Hindlimb muscle (tissue), 1 donor: Measurements from ENCODE around the gene GMPR2. TPM values are rescaled to one million over a fixed set of nuclear protein-coding genes. Genes with fewer than 3 reads are reported as not detected.

ENCODE experiments used
- DNase-seq: peaks from one replicate; pipeline ENCODE4 v3.0.0-alpha.2; 2013
- polyA plus RNA-seq: library from polyadenylated mRNA; unstranded; fragments of 120-200 nt; gene quantifications from one replicate; pipeline ENCODE4 v1.2.1, GENCODE V29; 2013; ENCODE audit not compliant: insufficient read length

GMPR2 gene
- polyA plus RNA-seq, 1 donor: 45.8 TPM

DNA sequence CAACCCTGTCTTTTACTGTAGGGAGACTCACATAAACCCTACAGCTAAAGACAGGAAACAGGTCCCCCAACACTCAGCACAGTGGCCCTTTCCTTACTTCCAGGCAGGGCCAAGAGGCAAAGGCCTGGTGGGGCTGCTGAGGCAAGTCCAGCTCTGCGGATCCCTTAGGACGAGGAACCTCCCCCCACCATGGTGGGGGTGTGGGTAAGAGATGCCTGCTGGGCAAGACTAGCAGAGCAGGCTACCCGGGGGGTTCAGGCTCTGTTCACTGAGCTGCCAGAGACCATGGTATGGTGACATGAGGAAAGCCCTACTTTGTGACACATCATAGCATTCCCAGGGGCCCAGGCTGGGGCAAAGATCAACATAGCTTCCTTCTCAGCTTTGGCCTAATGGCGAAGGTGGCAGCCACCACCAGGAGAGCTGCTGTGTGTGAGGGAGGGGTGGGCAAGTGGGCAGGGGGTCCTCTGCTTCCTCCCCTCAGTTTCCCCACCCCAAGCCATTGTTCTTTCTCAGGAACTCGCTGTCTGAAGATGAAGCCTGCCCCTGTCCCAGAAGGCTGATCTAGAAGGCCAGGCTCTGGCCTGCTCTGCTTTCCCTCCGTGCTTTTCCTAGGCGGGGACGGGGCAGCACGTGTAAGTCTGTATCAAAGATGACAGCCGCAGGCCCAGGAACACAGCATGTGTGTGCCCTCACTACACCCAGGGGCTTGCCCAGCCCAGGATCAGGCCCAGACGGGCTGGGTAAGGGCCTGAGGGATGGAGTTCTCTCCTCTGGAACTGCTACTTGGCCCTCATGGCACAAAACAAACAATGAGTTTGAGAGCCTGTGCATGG is 19.8 kb downstream of the GMPR2 start:
- no peak for DNase-seq

DNA sequence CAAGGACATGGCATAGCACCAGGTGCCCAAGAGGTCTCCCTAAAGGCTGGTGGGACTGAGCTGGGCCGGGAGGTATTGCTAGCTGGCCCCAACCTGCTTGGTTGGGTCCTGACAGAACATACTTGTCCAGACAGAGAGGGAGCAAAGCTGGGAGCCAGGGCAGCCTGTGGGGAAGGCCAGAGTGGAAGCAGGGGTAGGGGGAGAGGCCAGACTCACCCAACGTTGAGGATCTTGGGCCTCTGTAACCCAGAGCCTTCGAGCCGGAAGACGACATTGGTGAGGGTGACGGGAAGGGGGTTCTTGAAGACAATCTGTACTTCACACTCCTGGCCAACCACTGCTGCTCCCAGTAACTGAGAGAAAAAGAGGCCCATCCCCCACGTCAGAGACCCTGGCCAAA is 21.2 kb downstream of the GMPR2 start:
- DNase-seq: no peak

DNA sequence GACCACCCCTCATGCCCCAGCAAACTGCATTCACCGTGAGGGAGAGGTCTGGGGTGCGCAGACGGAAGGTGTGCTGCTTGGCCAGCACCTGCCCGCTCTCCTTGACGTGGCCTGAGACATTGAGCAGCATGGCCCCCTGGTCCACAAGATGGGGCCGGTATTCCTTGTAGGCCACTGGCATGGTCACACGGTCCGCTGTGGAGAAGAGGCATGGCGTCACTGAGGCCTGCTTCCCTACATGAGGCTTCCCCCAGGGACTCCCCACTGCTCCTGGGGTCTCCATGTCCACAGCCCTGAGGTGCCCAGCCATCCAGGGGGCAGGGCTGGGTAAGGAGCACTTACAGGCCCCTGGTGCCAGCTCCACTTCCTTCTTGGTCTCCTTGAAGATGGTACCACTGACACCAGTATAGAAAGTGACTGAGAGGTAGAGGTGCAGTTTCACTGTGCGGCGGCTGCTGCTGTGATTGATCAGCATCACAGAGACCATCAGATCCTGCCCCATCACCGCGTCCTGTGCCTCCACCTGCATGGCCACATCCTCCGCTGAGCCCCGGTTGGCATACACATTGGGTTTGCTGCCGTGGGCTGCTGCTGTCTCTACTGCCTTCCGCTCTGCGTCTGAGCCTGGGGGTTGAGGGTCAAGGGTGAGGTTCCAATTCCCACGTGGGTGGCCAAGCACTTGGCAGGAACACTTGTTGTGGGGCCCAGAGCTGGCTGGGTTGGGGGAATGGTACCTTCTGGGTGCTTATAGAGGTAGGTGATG is 22.1 kb downstream of the GMPR2 start:
- no peak for DNase-seq

DNA sequence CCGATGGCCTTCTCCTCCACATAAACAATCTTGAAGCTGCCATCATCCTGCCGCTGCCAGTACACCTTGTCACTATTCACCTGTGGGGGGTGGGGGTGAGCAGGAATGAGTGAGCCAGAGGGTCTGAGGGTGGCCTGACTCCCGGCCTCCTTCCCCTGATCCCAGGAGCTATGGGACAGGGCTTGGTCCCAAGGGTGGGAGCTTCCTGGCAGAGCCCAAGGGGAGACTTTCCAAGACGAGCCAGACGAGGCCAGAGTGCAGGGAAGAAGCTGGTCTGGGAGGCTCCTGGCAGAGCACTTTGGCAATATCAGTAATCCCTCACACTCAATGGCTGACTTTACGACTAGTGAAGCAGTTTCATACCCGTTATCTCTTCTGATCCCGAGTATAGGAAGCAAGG is 22.7 kb downstream of the GMPR2 start:
- DNase-seq: no peak

DNA sequence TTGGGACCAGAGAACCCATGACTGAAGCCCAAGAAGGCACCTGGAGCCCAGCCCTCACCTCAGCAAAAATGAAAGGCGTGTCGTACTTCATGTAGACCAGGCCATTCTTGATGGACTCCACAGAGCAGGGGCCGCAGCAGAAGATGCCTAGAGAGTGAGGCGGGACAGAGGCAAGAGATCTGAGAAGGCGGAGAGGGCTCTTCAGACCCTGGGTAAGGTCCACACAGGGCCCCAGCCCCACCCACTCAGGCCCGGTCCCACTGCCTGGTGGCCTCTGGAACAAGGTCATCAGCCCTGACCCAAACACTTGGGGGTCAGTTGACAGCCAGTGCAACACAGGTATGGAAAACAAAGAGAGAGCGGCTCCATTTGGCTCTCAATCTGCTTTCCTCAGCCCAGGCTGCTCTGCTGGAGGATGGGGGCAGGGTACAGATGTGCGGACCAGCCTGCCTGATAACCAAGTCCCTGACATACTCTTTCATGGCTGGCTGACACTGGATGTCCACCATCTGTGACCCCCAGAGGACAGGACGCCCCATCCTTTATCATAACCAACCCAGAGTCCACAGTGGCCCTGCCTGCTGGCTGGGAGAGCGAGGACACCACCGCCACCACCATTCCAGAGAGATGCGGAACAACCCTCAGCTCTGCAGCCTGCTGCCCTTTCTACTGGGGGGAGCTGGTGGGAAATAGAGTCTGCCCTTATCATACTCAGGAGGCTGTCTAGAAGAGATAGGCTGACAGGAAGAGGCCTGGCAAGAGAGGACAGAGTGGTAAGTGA is 23.4 kb downstream of the GMPR2 start:
- no peak for DNase-seq

DNA sequence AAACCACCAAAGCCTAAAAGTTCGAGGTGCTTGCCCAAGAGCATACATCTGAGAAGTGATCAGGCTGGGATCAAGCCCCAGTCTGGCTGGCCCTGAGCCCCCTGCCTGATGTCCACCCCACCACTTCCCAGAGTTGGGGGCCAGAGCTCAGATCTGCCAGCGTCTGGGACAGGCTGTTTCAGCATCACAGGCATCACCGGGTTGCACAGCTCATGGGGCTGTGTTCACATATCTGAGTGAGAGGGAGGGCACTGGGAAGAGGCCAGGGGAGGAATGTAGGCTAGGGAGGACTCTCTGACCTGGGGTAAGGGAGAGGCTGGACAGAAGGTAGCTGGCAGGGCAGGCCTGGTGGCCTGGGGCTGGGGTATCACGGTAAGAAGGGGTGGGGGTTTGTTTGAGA is 24.2 kb downstream of the GMPR2 start:
- no peak for DNase-seq

DNA sequence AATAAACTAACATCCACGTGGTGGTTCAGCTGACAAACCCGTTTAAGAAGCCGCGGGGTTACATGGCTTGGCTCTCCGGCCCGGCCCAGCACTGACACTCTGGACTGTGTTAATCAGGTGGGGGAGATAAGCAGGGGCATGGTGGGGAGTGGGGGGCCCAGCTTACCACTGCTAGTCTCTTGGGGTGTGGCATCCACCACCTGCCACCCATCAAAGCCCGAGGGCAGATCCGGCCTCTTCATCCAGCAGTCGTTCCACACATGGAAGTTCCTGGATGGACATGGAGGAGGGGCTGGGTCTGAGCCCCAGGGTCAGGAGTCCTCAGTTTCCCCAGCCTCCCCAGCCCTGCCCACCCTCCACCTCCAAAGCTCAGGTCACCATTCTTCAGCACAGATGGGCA is 25.4 kb downstream of the GMPR2 start:
- DNase-seq: no peak

DNA sequence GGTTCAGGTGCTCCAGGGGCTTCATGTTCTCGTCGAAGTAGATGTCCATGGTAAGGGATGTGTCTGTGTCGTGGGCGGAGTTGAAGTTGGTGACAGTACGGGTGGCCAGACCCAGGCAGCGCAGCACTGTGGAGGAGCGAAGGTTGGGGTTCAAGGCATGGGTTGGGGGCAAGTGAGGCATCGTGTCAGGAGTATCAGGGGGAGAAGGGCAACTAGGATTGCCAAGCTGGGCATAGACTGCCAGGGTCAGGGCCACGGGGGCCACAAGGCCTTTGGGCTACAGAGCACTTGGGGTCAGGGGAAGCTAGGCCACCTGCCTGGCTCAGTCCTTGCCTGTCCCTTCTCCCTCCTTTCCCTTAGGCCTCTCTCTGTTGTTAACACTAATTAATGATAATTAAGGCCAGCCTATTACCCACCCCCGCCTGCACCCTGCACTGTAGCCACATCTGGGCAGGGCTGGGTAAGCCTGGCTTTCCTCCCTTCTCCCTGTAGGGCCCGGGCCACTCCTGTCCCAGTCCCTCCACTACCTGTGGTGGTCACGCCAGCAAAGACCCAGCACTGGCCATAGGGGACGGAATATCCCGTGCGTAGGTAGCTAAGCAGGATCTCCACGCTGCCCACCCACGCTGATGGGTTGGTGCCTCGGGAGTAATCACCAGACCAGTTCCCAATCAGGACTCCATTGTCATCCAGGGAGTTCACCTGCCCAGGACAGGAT is 26.0 kb downstream of the GMPR2 start:
- no peak for DNase-seq

DNA sequence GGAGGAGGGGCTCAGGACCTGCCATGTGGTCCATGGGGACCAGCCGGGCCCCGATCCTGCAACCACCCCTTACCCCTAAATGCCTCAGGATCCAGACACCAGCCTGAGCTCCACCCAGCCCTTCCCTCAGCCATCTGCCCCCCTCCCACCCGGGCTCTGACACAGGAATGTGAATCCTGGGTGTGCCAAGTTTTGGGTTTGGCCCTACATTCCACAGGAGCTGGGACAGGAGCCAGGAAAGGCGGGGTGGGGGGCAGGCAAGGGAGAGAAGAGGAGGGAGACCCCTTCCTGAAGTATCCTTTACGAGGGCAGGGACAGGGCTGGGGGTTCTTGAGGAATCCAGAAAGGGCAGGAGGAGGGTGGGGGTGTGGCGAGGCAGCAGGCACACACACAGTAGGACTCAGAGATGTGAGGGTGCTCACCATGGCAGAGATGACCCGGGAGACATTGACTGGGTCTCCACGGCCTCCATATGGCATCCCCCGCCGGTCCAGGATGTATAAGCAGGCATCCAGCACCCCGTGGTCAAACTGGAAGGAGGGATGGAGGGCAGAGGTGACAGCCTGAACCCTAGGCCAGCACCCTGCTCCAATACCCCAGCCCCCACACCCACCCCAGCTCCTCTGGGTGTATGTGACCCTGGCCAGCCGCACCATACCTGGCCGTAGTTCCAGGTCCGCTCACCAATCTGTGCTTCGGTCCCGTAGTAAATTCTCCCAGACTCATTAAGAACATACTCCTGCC is 26.7 kb downstream of the GMPR2 start:
- DNase-seq: no peak

DNA sequence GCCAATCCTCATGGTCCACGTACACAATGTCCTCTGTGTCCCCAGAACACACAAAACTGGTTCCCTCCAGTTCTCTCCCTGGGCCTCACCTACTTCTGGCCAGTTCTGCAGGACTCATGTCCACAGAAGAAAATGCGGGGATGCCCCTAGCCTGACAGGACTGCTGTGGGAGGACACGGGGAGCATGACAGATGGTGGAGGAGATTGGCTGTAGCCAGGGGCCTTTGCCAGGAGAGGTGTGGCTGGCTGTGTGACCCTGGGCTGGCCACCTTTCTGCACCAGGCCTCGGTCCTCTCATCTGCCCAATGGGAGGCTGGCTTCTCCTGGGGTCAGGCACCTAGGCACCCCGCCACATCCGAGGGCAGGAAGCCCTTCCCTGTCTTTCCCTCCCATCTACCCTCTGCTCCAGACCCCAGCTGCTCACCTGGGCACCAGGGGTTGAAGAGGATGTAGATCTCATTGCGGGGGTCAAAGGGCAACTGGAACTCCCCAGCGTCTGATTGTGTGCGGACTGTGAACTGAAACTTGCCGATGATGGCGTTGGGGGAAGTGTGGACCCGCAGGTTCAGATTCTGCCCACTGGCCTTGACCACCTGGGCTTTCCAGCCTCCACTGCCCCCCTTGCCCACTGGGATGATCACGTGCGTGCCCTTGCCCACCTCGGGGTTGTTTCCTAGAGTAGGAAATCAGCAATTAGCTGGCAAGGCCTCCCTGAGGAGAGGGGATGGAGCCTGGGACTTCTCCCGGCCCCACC is 27.5 kb downstream of the GMPR2 start:
- no peak for DNase-seq

DNA sequence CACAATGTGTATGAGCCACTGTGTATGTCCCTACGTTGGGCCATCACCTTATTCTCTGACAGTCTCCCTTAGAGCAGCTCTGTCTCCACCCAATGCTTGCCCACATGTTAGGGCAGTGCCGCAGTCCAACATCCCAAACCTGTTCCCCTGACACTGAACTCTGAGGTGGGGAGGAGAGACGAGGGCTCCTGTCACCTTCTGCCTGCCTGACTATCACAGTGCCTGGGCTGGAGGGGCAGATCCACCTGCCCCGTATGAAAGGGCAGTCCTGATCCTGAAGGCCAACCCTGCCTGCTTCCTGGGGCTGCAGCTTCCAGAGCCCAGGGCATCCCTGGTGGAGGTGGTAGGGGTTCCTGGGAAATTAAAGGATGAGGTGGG is 28.0 kb downstream of the GMPR2 start:
- DNase-seq: no peak

DNA sequence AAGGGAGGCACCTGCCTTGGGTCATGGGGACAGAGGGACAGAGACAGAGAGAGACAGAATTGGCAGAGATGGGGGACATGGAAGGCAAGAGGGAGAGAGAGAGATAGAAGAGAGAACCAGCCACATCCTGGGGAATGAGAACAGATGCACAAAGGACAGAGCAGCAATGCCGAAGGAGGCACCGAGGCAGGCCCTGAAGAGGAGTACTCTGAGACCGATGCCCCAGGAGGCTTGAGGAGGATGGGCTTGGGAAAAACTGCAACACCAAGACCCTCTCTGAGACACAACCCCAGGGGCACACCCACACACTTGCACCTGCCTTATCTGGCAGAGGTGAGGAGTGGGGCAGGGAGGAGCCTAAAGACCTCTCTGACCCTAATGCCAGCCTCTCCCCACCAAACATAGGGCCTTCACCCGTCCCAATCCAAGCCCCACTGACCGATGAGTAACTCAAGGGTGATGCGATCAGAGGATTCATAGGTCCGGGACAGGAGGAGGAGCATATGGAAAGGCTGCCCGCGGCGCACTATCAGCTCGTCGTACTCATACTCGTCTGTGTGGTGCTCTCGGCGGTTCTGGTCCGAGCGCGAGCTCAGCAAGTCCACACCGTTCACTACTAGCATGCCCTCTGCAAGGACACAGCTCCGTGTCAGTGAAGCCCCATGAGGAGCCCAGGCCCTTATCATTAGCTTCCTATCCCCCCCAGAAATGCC is 28.7 kb downstream of the GMPR2 start:
- DNase-seq: no peak

DNA sequence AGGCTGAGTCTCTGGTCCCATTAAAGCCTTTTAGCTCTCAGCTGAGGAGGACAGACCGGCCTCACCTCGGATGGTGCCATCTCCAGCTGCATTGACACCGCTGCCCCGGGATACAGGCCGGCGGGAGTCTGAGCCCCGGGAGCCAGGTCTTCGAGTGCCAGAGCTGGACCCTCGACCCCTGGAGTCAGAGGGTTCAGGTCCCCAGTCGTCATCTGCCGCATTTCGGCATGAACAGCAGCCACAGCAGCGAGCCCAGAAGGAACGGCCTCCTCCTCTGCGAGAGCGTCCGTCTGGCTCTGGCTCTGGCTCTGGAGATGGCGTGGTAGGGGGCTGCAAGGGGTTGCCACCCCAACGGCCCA is 29.2 kb downstream of the GMPR2 start:
- no peak for DNase-seq

DNA sequence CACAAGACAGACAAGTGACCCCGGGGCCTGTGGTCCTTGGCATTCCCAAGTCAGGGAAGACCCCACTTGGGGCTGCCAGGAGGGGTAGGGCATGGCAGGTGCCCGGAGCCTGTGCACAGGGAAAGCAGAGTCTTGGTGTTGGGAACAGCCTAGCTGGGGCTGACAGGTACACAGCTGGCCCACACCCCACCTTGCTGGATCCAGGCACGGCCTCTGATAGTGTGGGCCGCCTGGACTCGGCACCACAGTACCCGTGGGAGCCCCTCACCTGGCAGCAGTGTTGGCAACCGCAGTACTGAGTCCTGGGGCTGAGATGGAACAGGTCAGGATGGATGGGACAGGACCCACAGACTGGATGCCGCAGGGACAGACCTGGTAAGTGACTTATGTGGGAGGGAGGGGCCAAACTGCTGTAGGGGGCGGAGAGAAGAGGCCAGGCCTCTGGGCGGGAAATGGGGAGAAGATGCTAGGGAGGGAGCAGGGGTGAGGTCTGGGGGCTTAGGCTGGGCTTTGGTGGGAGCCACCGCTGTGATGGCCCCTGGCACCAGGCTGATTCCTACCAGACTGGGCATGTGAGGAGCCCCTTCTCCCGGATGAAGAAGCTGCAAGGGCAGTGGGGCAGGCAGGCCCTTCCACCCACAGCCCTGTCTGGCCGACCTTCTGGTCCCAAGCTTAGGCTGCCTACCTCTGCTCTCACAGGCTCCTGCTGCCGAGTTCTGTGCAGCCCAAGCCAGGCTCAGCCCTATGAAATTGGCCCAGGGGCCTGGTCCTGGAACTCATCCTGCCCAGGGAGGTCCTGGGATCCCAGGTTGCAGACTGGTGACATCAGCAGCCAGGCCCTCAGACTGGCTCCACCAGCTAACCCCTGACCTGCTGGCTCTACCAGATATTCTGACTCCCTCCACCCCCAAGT is 30.3 kb downstream of the GMPR2 start, which contains the start of gene TGM1:
TSS of gene TGM1 (minus strand) at position 357 of the 913 bp plus-strand sequence. CDS start 825 bp downstream, outside the sequence.
- DNase-seq: no peak

DNA sequence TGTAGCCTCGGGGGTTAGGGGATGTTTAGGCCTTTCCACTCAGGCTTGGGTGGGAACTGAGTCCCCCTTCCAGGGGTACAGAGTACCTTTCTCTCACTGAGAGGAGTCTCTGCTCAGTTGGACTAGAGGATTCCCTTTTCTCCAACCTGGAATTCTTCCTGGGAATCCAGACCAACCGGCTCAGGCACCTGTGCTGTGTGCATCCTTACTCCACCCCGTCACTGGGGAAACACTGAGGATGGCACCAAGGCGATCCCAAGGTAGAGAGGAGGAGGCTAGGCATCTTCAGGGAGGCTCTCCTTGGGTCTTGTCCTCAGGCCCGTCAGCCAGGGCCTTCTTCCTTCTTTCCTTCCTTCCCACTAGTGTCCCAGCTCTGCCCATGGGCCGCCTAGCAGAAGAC is 31.1 kb downstream of the GMPR2 start:
- no peak for DNase-seq

DNA sequence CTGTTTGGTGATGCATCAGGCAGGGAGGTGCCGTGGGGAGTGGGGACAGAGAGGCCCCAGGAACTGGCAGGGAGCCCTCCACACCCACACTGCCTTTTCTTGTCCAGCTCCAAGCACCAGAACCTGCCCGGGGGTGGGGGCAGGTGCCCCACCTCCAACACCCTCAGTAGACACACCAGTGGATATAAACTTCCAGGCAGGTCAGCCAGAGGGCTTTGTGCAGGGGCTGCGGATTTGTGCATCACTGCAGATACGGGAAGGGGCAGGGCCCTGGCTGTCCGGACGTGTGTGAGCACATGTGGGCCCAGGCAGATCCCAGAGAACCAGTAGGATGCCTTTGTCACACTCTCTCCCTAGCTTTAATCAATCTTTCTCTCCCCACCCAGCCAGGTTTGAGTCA is 31.6 kb downstream of the GMPR2 start:
- no peak for DNase-seq

DNA sequence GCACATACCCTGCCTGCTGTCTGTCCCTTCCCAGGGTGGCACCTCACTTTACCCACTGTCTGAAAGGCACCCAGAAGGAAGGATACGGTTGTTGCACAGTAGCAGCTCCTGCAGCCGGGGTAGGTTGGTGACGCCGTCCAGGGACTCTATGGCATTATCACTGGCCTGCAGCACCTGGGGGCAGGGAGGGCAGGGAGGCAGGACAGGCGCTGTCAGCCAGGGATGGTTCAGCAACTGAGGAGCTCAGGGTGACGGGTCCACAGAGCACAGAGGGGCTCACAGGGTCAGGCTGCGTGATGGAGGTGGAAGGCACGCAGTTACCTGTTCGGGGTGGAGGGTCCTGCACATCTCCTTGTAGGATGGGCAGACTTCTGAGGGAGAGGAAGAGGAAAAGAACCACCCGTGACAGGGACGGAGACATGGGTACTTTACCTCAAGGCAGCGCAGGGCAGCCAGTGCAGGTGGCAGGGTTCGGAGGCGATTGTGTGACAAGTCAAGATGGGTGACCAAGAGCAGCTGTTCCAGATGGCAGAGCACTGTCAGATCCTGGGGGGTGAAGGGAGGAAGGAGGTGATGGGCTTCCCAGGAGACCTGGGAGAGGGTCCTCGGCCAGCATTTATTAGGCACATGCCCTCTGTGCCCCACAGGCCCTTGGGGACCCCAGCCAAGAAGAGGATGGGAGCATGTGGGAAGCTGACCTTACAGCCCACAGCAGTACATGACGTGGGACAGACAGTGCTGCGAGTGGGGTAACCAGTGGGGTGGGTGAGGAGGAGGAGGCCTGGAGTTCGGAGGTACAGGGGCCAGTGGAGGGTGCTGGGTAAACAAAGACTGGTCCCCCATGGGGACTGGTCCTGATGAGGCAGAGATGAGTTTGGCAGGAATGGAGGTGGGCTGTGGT is 33.9 kb downstream of the GMPR2 start:
- DNase-seq: no peak

DNA sequence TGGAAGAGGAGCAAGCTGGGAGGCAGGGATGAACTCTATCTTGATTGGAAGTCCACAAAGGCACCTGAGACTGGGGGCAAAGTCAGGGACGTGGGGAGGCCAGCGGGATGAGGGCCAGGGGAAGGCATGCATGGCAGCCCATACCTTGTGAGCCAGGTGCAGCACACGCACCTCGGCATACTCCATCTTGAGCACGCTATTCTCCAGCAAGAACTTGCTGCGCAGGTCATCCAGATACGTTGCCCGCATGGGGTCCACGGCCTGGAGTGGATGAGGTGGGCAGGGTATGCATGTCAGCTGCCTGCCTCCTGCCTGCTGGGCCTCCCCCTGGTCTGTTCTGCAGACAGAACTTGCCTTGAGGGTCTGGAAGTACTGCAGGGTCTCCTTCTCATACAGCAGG is 34.8 kb downstream of the GMPR2 start:
- DNase-seq: no peak
